BJ (cell line): ENCODE data around the gene OSBPL5. TPM values are rescaled to one million over a fixed set of nuclear protein-coding genes. Genes with fewer than 3 reads are reported as not detected.

Source experiments
- CTCF ChIA-PET: fragments of 350-600 bp; formaldehyde crosslinking; extraction: SDS; loops from one replicate; lab custom pipeline; 2021; ENCODE audit warnings: antibody characterized with exemption, inconsistent platforms; lab: Yijun Ruan, JAX
- POLR2A ChIA-PET: fragments of 300-600 bp; sonication (Branson Sonifier 250); formaldehyde crosslinking; extraction: SDS; loops from one replicate; lab custom pipeline; 2021; ENCODE audit warnings: antibody characterized with exemption; lab: Charles Lee
- DNase-seq: peaks from one replicate; pipeline ENCODE4 v3.0.0-alpha.2; 2011; ENCODE audit warnings: low read depth
- H3K27me3 ChIP-seq: 2 replicates; pipeline ENCODE4 v1.6.0; 2011; ENCODE audit warnings: low read length; ENCODE audit not compliant: control insufficient read depth, insufficient read depth
- H3K36me3 ChIP-seq: 2 replicates; pipeline ENCODE4 v1.5.1; 2011; ENCODE audit warnings: low read length; ENCODE audit not compliant: control insufficient read depth, insufficient read depth
- H3K4me3 ChIP-seq: 2 replicates; pipeline ENCODE4 v1.5.1; 2011; ENCODE audit warnings: low read depth, mild to moderate bottlenecking, control low read depth, low read length
- polyA plus RNA-seq: library from polyadenylated mRNA; depleted of rRNA; stranded (reverse); fragments of >200 nt; gene quantifications from 2 replicates; pipeline ENCODE4 v1.2.3, GENCODE V29; 2011
- TF ChIP-seq, protein P1 (sequence below): IDR thresholded peaks from 2 replicates; pipeline ENCODE4 v1.5.1; 2011; ENCODE audit warnings: low read depth, mild to moderate bottlenecking, control low read depth, inconsistent platforms, low read length, moderate library complexity; ENCODE audit not compliant: insufficient read depth

Gene OSBPL5
- polyA plus RNA-seq, 1 experiment: 20.8 TPM

DNA sequence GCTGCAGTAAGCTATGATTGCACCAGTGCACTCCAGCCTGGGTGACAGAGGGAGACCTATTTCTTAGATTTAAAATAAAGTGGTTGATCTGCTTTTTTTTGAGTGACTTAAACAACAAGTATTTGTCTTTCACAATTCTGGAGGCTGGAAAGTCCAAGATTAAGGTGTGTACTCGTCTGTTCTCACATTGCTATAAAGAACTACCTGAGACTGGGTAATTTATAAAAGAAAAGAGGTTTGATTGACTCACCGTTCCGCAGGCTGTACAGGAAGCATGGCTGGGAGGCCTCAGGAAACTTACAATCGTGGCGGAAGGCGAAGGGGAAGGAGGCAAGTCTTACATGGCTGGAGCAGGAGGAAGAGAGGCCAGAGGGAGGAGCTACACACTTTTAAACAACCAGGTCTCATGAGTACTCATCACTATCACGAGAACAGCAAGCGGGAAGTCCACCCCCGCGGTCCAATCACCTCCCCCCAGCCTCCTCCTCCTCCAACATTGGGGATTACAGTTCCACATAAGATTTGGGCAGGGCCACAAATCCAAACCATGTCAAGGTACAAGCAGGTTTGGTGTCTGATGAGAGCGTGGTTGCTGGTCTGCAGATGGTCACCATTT lies 19.7 kb upstream of the OSBPL5 start:
- Histone ChIP-seq H3K36me3 (no peaks in the 10 kb centered on the region), H3K4me3 (no peak overlapping the region), H3K27me3 (peaks cover 5% of the 10 kb centered on the region)
- ChIA-PET POLR2A (no interaction called here), CTCF (interaction anchor here (1.2 kb wide), 1 partner anchor 10 kb away, joined by 6 read pairs; no protein-coding TSS in a partner anchor)
- TF ChIP-seq, protein P1, sequence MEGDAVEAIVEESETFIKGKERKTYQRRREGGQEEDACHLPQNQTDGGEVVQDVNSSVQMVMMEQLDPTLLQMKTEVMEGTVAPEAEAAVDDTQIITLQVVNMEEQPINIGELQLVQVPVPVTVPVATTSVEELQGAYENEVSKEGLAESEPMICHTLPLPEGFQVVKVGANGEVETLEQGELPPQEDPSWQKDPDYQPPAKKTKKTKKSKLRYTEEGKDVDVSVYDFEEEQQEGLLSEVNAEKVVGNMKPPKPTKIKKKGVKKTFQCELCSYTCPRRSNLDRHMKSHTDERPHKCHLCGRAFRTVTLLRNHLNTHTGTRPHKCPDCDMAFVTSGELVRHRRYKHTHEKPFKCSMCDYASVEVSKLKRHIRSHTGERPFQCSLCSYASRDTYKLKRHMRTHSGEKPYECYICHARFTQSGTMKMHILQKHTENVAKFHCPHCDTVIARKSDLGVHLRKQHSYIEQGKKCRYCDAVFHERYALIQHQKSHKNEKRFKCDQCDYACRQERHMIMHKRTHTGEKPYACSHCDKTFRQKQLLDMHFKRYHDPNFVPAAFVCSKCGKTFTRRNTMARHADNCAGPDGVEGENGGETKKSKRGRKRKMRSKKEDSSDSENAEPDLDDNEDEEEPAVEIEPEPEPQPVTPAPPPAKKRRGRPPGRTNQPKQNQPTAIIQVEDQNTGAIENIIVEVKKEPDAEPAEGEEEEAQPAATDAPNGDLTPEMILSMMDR: no peak
- no peak for DNase-seq

DNA sequence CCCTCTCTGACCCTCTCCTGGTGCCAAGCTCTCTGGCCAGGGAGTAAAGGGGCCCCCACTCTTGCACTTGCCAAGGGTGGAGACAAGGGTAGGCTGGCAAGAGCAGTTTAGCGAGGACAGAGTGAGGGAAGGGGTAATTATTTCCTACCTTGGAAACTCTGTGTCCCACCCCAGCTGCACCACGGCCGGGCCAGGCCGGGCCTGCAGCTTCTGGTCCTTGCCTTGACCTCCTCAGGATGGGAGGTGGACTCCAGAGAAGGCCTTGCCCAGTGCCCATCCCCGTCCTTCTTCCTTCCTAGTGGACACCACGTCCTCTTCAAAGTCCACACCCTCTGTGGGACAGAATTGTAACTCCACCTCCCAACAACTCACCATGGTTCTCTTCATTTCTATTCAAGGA lies 18.4 kb upstream of the OSBPL5 start:
- DNase-seq: no peak
- TF ChIP-seq, protein P1: no peak
- ChIA-PET CTCF (interaction anchor here (0.9 kb wide), 1 partner anchor 25 kb away, joined by 3 read pairs; no protein-coding TSS in a partner anchor), POLR2A (no interaction called here)
- H3K27me3 ChIP-seq: peaks cover 4% of the 10 kb centered on the region
- H3K4me3 ChIP-seq: no peak overlapping the region
- H3K36me3 ChIP-seq: no peaks in the 10 kb centered on the region

GRCh38 chr11:3182462-3182852 lies 17.3 kb upstream of the OSBPL5 start:
- no peak for DNase-seq
- Histone ChIP-seq H3K27me3 (peaks cover 3% of the 10 kb centered on the region), H3K36me3 (no peaks in the 10 kb centered on the region), H3K4me3 (no peak overlapping the region)
- POLR2A ChIA-PET: no interaction called here
- TF ChIP-seq, protein P1: no peak
- CTCF ChIA-PET: no interaction called here

DNA sequence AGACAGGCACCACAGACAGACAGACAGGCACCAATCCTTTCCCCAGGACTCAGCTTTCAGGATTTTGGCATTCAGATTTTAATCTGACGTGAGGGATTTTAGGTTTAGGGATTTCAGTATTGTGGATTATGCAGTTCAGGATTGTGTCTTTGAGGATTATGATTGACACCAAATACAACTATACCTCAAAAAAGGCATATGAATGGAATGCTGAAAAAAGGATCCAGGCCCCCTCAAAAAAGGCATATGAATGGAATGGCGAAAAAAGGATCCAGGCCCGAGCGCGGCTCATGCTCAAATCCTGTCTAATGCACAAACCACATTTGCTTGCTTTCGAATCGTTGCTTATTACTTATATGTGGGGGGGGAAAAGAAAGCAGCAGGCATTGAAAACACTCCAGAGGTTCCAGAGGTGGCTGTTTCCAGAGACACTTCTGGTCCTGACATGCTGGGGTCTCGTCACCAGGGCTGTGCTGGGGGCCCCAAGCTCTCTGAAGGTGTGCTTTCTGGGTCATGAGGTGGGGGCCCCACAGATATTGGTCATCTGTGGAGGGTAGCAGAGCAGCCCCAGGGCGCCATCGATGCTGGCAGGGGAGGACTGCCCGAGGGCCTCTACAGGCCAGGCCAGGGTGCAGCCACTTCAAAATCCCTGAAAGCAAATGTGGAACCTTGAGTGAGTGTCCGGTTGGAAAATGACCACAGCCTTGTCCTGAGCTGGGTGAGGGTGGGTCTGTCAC lies 16.8 kb upstream of the OSBPL5 start:
- ChIA-PET CTCF (interaction anchor here (0.5 kb wide), 1 partner anchor 50 kb away, joined by 3 read pairs; the partner anchor contains the start of gene MRGPRE), POLR2A (no interaction called here)
- no peak overlapping the region for H3K4me3 ChIP-seq
- TF ChIP-seq, protein P1: no peak
- H3K36me3 ChIP-seq: no peaks in the 10 kb centered on the region
- DNase-seq: no peak
- peaks cover 3% of the 10 kb centered on the region for H3K27me3 ChIP-seq

DNA sequence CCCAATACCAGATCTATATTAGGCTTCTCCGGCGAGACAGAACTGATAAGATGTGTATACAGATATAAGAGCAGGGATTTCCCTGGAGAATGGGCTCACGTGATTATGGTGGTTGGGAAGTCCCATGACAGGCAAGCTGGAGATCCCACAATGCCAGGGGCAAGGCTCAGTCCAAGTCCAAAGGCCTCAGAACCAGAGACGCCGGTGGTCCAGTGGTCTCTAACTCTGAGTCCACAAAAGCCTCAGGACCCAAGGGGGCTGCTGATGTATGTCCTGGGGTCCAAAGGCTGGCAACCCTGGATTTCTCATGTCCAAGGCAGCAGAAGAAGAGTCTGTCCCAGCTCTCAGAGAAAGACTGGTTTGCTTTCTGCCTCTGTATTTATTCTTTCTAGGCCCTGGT lies 15.8 kb upstream of the OSBPL5 start:
- TF ChIP-seq, protein P1: no peak
- CTCF ChIA-PET: no interaction called here
- DNase-seq: no peak
- Histone ChIP-seq H3K4me3 (no peak overlapping the region), H3K27me3 (peaks cover 3% of the 10 kb centered on the region), H3K36me3 (no peaks in the 10 kb centered on the region)
- POLR2A ChIA-PET: no interaction called here
